Adrenal gland (tissue), 12 donors: Measurements from ENCODE around the gene LRRN4CL. TPM values are rescaled to one million over a fixed set of nuclear protein-coding genes. Genes with fewer than 3 reads are reported as not detected.
A peak's percentile ranks its signal among the peaks of the same experiment; 100 is the strongest.
"Not testable (repeated sequence)": the region's sequence is repeated elsewhere in the genome, so short reads cannot be mapped to it uniquely, and the experiment has no call there.

Experiments used
- DNase-seq, 7 donors: peaks; one replicate each; pipeline ENCODE4 v3.0.0-alpha.2; 2019 to 2020
- H3K27ac ChIP-seq, 5 donors: fragments of 200-600 bp; sonication (generic) in 4 of 5; 1 replicate in 3 of 5; 2 replicates in 2 of 5; pipeline versions ENCODE4 v1.5.1 to v1.8.0; 2016 to 2020; ENCODE audit warnings: mild to moderate bottlenecking in 1 of 5
- H3K27me3 ChIP-seq: fragments of 200-600 bp; 2 replicates; pipeline ENCODE4 v1.8.0; 2021
- H3K36me3 ChIP-seq, 2 donors: fragments of 200-600 bp; replicated peaks in 1 of 2; 1 replicate in 1 of 2; 2 replicates in 1 of 2; pipeline versions ENCODE4 v1.5.1 to v1.8.0; 2018 to 2022
- H3K4me1 ChIP-seq, 2 donors: fragments of 200-600 bp; replicated peaks in 1 of 2; 1 replicate in 1 of 2; 2 replicates in 1 of 2; pipeline versions ENCODE4 v1.5.1 to v1.8.0; 2018 to 2021
- H3K4me3 ChIP-seq, 4 donors: fragments of 200-600 bp; sonication (generic) in 3 of 4; one replicate each; pipeline ENCODE4 v1.5.1; 2016 to 2018
- H3K9me3 ChIP-seq, 3 donors: fragments of 200-600 bp; sonication (generic) in 1 of 3; replicated peaks in 1 of 3; 1 replicate in 2 of 3; 2 replicates in 1 of 3; pipeline versions ENCODE4 v1.5.1 to v1.8.0; 2016 to 2021
- POLR2A ChIP-seq, 2 donors: fragments of 450-650 bp; IDR thresholded peaks; one replicate each; pipeline ENCODE4 v1.6.1; 2017; ENCODE audit warnings: antibody characterized with exemption in 2 of 2, mild to moderate bottlenecking in 2 of 2, moderate library complexity in 1 of 2
- WGBS, 4 donors: extraction: QIAGEN DNeasy Blood & Tissue Kit in 2 of 4; methylation state at CpG; one replicate each; pipeline versions ENCODE4 v1.1.5 to v1.1.7; 2013 to 2017; 5-methylcytosine and 5-hydroxymethylcytosine counted together
- intact Hi-C, 2 donors: fragments of 100-400 bp; cut with DNase I; formaldehyde crosslinking; loops; one replicate each; pipeline versions ENCODE4 v1.14.1 to v1.15.0; 2022 to 2023
- polyA plus RNA-seq, 3 donors: library from polyadenylated mRNA; stranded (reverse); fragments of 200-250 nt in 2 of 3; fragments of 350-450 nt in 1 of 3; fragmentation: Illumina TruSeq in 1 of 3; extraction: RNeasy Lipid Tissue Mini Kit (QIAGEN cat#74804) in 1 of 3; gene quantifications; one replicate each; pipeline ENCODE4 v1.2.3, GENCODE V29; 2013 to 2014
- total RNA-seq, 9 donors: library from RNA; depleted of rRNA in 4 of 9; stranded (reverse); fragments of >200 nt in 4 of 9; fragments of 120-200 nt in 1 of 9; fragmentation: NEBNext Ultra II Directional in 1 of 9; extraction: Animal tissue kit (Norgen Biotek cat#: 25700) in 1 of 9; gene quantifications; one replicate each; pipeline versions ENCODE4 v1.1.0 to v1.2.4, GENCODE V29; 2013 to 2023
- TF ChIP-seq, protein P1 (sequence below), 6 experiments: fragments of 450-650 bp in 4 of 6; fragments of 200-600 bp in 2 of 6; sonication (generic) in 1 of 6; IDR thresholded peaks; 1 replicate in 5 of 6; 2 replicates in 1 of 6; pipeline versions ENCODE4 v1.5.1 to v1.8.0; 2016 to 2021; ENCODE audit warnings: antibody characterized with exemption in 6 of 6, mild to moderate bottlenecking in 2 of 6, moderate library complexity in 1 of 6
- donor health status: healthy with polysubstance abuse.
- donor health status: Bipolar disorder and iron deficiency.
- donor health status: DM: yes; HTN: yes; CAD: no.
- donor health status: DM: no; HTN: no; CAD: no.
- donor health status: DM: no; HTN: no; CAD: no.
- donor health status: DM: yes; HTN: yes; CAD: no.

The LRRN4CL gene
- total and polyA plus RNA-seq, 12 donors = 3.1 to 29.9 (median 10.3) TPM

DNA sequence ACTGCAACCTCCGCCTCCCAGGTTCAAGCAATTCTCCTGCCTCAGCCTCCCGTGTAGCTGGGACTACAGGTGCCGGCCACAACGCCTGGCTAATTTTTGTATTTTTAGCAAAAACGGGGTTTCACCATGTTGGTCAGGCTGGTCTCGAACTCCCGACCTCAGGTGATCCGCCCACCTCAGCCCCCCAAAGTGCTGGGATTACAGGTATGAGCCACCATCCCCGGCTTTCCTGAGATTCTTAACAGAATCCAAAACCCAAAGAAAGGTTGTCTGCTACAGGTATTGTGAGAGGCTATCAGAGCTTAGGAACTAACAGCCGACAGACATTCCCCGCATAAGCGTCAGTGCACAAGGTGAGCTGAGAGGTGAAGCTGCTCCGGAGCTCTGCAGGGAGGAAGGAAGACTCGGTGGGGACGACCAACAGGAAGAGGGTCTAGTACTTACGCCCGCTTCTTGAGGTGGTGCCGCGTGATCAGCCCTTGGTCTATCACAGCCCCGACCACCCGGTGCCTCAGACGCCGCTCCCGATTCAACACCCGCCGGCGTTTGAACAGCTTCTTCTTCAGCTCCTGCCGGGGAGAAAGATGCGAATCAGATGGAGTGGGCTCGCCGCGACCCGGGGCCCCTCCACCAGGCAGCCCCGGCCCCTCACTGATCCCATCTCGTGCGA is 24.8 kb downstream of the LRRN4CL start:
- DNase-seq = peak in 5 of 7 donors; percentile 49 to 78 (median 56)
- Histone ChIP-seq H3K4me3 (peak overlapping the region; percentile 52 to 98 (median 68)), H3K4me1 (peaks cover 12 to 34% of the 10 kb centered on the region in 2 donors), H3K36me3 (peaks cover 0 to 11% of the 10 kb centered on the region in 2 donors), H3K27ac (peak overlapping the region; percentile 85 to 97 (median 91)), H3K27me3 (no peaks in the 10 kb centered on the region), H3K9me3 (no peaks in the 10 kb centered on the region)
- TF ChIP-seq, protein P1, sequence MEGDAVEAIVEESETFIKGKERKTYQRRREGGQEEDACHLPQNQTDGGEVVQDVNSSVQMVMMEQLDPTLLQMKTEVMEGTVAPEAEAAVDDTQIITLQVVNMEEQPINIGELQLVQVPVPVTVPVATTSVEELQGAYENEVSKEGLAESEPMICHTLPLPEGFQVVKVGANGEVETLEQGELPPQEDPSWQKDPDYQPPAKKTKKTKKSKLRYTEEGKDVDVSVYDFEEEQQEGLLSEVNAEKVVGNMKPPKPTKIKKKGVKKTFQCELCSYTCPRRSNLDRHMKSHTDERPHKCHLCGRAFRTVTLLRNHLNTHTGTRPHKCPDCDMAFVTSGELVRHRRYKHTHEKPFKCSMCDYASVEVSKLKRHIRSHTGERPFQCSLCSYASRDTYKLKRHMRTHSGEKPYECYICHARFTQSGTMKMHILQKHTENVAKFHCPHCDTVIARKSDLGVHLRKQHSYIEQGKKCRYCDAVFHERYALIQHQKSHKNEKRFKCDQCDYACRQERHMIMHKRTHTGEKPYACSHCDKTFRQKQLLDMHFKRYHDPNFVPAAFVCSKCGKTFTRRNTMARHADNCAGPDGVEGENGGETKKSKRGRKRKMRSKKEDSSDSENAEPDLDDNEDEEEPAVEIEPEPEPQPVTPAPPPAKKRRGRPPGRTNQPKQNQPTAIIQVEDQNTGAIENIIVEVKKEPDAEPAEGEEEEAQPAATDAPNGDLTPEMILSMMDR (IDR thresholded peaks at IDR 0.05) = no peak
- no peak for TF ChIP-seq POLR2A (IDR thresholded peaks at IDR 0.05)
- 3 to 5% (median 3%) methylated on average over 19 to 36 of the region's 36 CpGs for WGBS, 4 donors
- intact Hi-C loops = no loop called here

DNA sequence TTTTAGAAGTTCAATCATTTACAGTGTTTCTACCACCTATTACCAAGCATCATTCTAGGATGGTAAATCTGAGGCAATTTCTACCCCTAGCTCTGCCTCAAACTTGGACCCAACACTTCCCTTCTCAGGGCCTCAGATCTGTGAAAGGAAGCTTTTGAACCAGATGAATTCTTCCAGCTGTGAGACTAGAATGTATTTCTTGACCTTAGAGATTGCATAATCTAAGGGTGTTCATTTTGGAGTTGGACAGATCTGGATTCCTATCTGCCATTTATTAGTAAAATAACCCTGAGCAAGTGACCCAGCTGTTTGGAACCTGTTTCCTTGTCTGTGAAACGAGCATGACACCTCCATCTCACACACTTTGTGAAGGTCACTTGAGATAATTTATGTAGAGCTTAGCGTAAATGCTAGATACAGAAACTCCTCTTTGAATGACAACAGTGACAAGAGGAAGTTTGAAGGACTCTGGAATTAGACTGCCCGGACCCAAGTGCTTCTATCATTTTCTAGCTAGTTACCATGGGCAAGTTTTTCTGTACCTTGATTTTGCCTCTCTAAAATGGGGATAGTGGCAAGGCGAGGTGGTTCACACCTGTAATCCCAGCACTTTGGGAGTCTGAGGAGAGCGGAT is 32.4 kb downstream of the LRRN4CL start:
- no peaks in the 10 kb centered on the region for H3K9me3 ChIP-seq
- intact Hi-C loops = no loop called here
- DNase-seq = no peak
- peaks cover 7 to 8% of the 10 kb centered on the region in 2 donors for H3K4me1 ChIP-seq
- no peaks in the 10 kb centered on the region for H3K27me3 ChIP-seq
- H3K27ac ChIP-seq = no peak overlapping the region
- WGBS, 4 donors = 51 to 58% (median 55%) methylated on average over 5 of the region's 5 CpGs
- H3K36me3 ChIP-seq = no peaks in the 10 kb centered on the region
- H3K4me3 ChIP-seq = no peak overlapping the region
- TF ChIP-seq, protein P1 (IDR thresholded peaks at IDR 0.05) = no peak

DNA sequence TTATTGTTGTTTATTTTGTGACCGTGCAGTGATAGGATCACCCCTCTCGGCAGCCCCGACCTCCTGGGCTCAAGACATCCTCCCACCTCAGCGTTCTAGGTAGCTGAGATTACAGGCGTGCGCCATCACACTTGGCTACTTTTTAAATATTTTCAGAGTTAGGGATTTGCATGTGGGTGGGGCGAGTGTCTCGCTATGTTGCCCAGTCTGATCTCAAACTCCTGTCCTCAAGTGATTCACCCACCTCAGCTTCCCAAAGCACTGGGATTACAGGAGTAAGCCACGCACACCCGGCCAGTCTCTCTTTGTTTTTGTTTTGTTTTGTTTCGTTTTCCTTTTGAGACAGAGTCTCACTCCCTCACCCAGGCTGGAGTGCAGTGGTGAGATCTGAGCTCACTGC is 35.0 kb downstream of the LRRN4CL start:
- no peak for DNase-seq
- Histone ChIP-seq H3K36me3 (peaks cover 0 to 3% of the 10 kb centered on the region in 2 donors), H3K4me3 (no peak overlapping the region), H3K27ac (no peak overlapping the region), H3K27me3 (no peaks in the 10 kb centered on the region), H3K9me3 (no peaks in the 10 kb centered on the region), H3K4me1 (peaks cover 10 to 14% of the 10 kb centered on the region in 2 donors)
- no peak for TF ChIP-seq POLR2A (IDR thresholded peaks at IDR 0.05)
- TF ChIP-seq, protein P1 (IDR thresholded peaks at IDR 0.05) = no peak
- 84 to 85% (median 84%) methylated on average over 11 of the region's 11 CpGs for WGBS, 4 donors
- intact Hi-C loops = no loop called here

DNA sequence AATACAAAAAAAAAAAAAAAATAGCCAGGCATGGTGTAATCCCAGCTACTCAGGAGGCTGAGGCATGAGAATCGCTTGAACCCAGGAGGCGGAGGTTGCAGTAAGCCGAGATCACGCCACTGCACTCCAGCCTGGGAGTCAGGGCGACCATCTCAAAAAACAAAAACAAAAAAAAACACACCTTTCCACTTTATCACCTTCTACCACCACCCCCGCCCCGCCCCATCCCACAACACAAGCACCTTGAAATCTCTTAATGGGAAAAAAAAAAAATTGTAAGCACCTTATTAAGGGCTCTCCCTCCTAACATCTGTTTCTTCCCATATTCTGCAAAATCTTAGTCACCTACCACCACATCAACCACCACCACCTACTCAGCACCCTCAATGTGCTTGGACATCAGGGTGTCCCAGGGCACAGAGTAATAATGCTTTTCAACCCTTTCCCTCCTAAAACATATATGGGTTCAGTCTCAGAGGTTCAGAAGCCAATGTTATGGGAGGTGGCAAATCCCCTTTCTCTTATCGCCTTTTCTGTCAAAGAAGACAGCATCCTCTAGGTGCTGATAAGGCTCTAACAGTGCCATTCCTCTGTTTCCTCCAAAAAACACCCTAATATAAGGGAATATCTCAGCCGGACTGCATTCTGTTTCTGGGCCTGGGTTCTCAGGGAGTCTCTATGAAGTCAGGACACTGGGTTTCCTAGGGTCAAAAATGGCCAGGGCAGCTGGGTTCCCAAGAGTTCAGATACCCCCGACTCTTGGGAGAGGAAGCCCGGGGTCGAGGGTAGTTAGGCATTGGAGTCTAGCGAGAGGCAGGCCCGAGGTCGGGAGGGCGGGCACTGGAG is 36.9 kb downstream of the LRRN4CL start:
- H3K9me3 ChIP-seq = no peaks in the 10 kb centered on the region
- peak overlapping the region; percentile 47 to 95 (median 73) for H3K27ac ChIP-seq
- 37 to 62% (median 39%) methylated on average over 10 to 16 of the region's 16 CpGs for WGBS, 4 donors
- H3K27me3 ChIP-seq = no peaks in the 10 kb centered on the region
- H3K4me3 ChIP-seq = peak overlapping the region; percentile 5 to 90 (median 78)
- peaks cover 0 to 18% of the 10 kb centered on the region in 2 donors for H3K36me3 ChIP-seq
- no peak for DNase-seq
- TF ChIP-seq POLR2A (IDR thresholded peaks at IDR 0.05) = no peak
- TF ChIP-seq, protein P1 (IDR thresholded peaks at IDR 0.05) = no peak
- peaks cover 10 to 17% of the 10 kb centered on the region in 2 donors for H3K4me1 ChIP-seq
- intact Hi-C loops = no loop called here

DNA sequence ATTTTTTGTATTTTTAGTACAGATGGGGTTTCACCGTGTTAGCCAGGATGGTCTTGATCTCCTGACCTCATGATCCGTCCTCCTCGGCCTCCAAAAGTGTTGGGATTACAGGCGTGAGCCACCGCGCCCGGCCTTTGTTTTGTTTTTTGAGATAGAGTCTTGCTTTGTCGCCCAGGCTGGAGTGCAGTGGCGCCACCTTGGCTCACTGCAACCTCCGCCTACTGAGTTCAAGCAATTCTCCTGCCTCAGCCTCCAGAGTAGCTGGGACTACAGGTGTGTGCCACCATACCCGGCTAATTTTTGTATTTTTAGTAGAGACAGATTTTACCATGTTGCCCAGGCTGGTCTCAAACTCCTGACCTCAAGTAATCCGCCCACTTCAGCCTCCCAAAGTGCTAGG is 39.0 kb downstream of the LRRN4CL start:
- H3K27me3 ChIP-seq, H3K9me3 ChIP-seq, H3K4me3 ChIP-seq, intact Hi-C loops, H3K27ac ChIP-seq, DNase-seq: not testable (repeated sequence)
- 88 to 97% (median 93%) methylated on average over 12 of the region's 12 CpGs for WGBS, 4 donors
- H3K4me1 ChIP-seq = peaks cover 21 to 30% of the 10 kb centered on the region in 2 donors
- H3K36me3 ChIP-seq = peaks cover 0 to 18% of the 10 kb centered on the region in 2 donors
